Glutamatergic neuron (in vitro differentiated cells): Measurements from ENCODE around the gene IGFLR1. TPM values are rescaled to one million over a fixed set of nuclear protein-coding genes. Genes with fewer than 3 reads are reported as not detected.
A peak's percentile ranks its signal among the peaks of the same experiment; 100 is the strongest.

ENCODE experiments used
- DNase-seq: peaks from one replicate; pipeline ENCODE4 v3.0.0; 2022
- H3K27ac Mint-ChIP-seq: one replicate; pipeline ENCODE4 v1.8.0; 2020; ENCODE audit warnings: mild to moderate bottlenecking, mixed read lengths, inconsistent platforms; ENCODE audit not compliant: unreplicated experiment
- H3K27me3 Mint-ChIP-seq: one replicate; pipeline ENCODE4 v1.8.0; 2020; ENCODE audit warnings: mild to moderate bottlenecking, moderate library complexity, mixed read lengths, inconsistent platforms; ENCODE audit not compliant: unreplicated experiment
- H3K36me3 Mint-ChIP-seq: one replicate; pipeline ENCODE4 v1.8.0; 2020; ENCODE audit warnings: mild to moderate bottlenecking, mixed read lengths, inconsistent platforms; ENCODE audit not compliant: unreplicated experiment
- H3K4me1 Mint-ChIP-seq: one replicate; pipeline ENCODE4 v1.8.0; 2020; ENCODE audit warnings: mild to moderate bottlenecking, low read depth, mixed read lengths, inconsistent platforms; ENCODE audit not compliant: unreplicated experiment
- H3K4me3 Mint-ChIP-seq: one replicate; pipeline ENCODE4 v1.8.0; 2020; ENCODE audit warnings: mild to moderate bottlenecking, mixed read lengths, inconsistent platforms; ENCODE audit not compliant: unreplicated experiment
- H3K9me3 Mint-ChIP-seq: one replicate; pipeline ENCODE4 v1.8.0; 2020; ENCODE audit warnings: mild to moderate bottlenecking, moderate library complexity, mixed read lengths, inconsistent platforms; ENCODE audit not compliant: unreplicated experiment
- CTCF ChIP-seq: fragments of 200-600 bp; sonication (generic); IDR thresholded peaks from one replicate; pipeline ENCODE4 v1.5.0; 2021; ENCODE audit not compliant: partially characterized antibody, unreplicated experiment
- total RNA-seq: library from RNA; stranded (reverse); fragmentation: NEBNext Ultra II Directional; extraction: Animal tissue kit (Norgen Biotek cat#: 25700); gene quantifications from one replicate; pipeline ENCODE4 v1.2.1, GENCODE V29; 2021; ENCODE audit not compliant: unreplicated experiment

The IGFLR1 gene
- total RNA-seq, 1 donor from 2014 or later = 4.7 TPM

GRCh38 chr19:35746087-35746462 is 3.8 kb upstream of the IGFLR1 start:
- peaks cover 5% of the 10 kb centered on the region for H3K27me3 Mint-ChIP-seq
- no peak for DNase-seq
- peak overlapping the region; percentile 96 for H3K27ac Mint-ChIP-seq
- peaks cover 10% of the 10 kb centered on the region for H3K9me3 Mint-ChIP-seq
- peaks cover 10% of the 10 kb centered on the region for H3K4me1 Mint-ChIP-seq
- TF ChIP-seq CTCF = no peak
- H3K4me3 Mint-ChIP-seq = peak overlapping the region; percentile 98
- no peaks in the 10 kb centered on the region for H3K36me3 Mint-ChIP-seq

- peak within 1 kb of the TSS; percentile 98 for H3K4me3 Mint-ChIP-seq
- peaks cover 5% of the 10 kb centered on the region for H3K27me3 Mint-ChIP-seq
- no peaks in the 10 kb centered on the region for H3K36me3 Mint-ChIP-seq
- H3K9me3 Mint-ChIP-seq = peaks cover 12% of the 10 kb centered on the region
- DNase-seq = peak; percentile 94
- H3K27ac Mint-ChIP-seq = peak within 1 kb of the TSS; percentile 96
- TF ChIP-seq CTCF = no peak
- H3K4me1 Mint-ChIP-seq = peaks cover 10% of the 10 kb centered on the region
Observed at GRCh38 chr19:35745328-35746086, 3.3 kb upstream of the IGFLR1 start, which contains the start of the genes PSENEN and U2AF1L4. PSENEN (plus strand) TSS chr19:35745651; CDS start chr19:35745931, 280 bp downstream. U2AF1L4 (minus strand) TSS chr19:35745418; CDS start chr19:35745391, 27 bp downstream.

- peak overlapping the region; percentile 98 for H3K4me3 Mint-ChIP-seq
- peaks cover 13% of the 10 kb centered on the region for H3K9me3 Mint-ChIP-seq
- DNase-seq = peak; percentile 95
- no peaks in the 10 kb centered on the region for H3K36me3 Mint-ChIP-seq
- no peak for TF ChIP-seq CTCF
- H3K27ac Mint-ChIP-seq = peak overlapping the region; percentile 96
- H3K27me3 Mint-ChIP-seq = peaks cover 4% of the 10 kb centered on the region
- H3K4me1 Mint-ChIP-seq = peaks cover 10% of the 10 kb centered on the region
Observed at GRCh38 chr19:35744430-35745327, 2.4 kb upstream of the IGFLR1 start.

GRCh38 chr19:35743640-35744429 is 1.6 kb upstream of the IGFLR1 start:
- DNase-seq = no peak
- no peak for TF ChIP-seq CTCF
- Mint-ChIP-seq H3K27me3 (no peaks in the 10 kb centered on the region), H3K27ac (peak overlapping the region; percentile 96), H3K4me1 (peaks cover 9% of the 10 kb centered on the region), H3K4me3 (peak overlapping the region; percentile 98), H3K9me3 (peaks cover 9% of the 10 kb centered on the region), H3K36me3 (no peaks in the 10 kb centered on the region)
